ENCODE measurements around the gene RAB29. TPM values are rescaled to one million over a fixed set of nuclear protein-coding genes. Genes with fewer than 3 reads are reported as not detected.

The RAB29 gene
- total RNA-seq, 1 experiment from 2014 or later: 11.0 TPM

DNA sequence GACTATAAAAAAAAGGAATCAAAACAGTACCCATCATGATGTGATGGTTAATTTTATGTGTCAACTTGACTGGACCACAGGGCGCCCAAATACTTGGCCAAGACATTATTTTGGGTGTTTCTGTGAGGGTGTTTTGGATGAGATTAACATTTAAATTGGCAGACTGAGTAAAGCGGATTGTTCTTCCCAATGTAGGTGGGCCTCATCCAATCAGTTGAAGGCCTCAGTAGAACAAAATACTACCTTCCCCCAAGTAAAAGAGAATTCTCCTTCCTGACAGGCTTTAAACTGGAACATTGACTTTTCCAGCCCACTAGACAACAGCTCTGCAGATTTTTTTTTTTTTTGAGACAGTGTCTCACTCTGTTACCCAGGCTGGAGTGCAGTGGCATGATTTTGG, 10.7 kb downstream of the RAB29 start:
- H3K27me3 Mint-ChIP-seq (ENCODE audit: low read depth): no peaks in the 10 kb centered on the region
- CTCF ChIA-PET: interaction anchor here (0.7 to 1.9 kb wide), 3 partner anchors 106 to 334 kb away, joined by 3 to 9 read pairs (median 4); no protein-coding TSS in a partner anchor
- ATAC-seq: no peak
- no peaks in the 10 kb centered on the region for H3K36me3 Mint-ChIP-seq
- TF ChIP-seq ZNF263 (CRISPR knock-in tag; IDR thresholded peaks at IDR 0.05; ENCODE audit: low read depth) (no peak), ZNF317 (CRISPR knock-in tag; IDR thresholded peaks at IDR 0.05; ENCODE audit: borderline replicate concordance, low read depth) (no peak), TCF7 (CRISPR knock-in tag; IDR thresholded peaks at IDR 0.05; ENCODE audit: low read depth) (no peak), ZNF138 (CRISPR knock-in tag; conservative IDR thresholded peaks at IDR 0.05) (no peak), GABPB1 (CRISPR knock-in tag; IDR thresholded peaks at IDR 0.05) (no peak)
- TF ChIP-seq, protein P1, sequence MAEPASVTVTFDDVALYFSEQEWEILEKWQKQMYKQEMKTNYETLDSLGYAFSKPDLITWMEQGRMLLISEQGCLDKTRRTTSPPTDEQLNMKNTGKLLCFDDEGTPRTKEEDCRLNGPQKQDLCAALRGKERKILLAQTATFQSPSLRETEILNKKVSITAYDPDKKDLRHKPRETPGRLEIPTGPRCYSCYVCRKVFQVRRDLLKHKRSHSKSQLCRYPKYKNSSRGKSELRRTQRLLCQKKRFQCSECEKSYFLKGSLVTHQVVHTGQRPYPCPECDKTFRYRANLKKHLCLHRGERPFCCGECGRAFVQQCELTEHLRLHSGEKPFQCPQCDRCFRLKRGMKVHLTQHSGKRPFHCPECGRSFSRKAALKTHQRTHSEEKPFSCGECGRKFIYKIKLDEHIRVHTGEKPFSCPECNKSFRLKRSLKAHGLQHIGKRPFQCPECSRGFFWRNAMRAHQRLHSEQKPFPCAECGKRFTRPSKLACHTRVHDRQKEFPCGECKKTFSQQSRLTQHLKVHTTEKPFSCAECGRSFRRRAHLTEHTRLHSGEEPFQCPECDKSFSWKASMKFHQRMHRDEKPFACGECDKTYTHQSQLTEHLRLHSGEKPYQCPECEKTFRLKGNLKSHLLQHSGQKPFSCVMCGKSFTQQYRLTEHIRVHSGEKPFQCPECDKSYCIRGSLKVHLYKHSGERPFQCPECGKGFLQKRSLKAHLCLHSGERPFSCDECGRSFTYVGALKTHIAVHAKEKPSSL (CRISPR knock-in tag; conservative IDR thresholded peaks at IDR 0.05): no peak
- TF ChIP-seq, protein P2, sequence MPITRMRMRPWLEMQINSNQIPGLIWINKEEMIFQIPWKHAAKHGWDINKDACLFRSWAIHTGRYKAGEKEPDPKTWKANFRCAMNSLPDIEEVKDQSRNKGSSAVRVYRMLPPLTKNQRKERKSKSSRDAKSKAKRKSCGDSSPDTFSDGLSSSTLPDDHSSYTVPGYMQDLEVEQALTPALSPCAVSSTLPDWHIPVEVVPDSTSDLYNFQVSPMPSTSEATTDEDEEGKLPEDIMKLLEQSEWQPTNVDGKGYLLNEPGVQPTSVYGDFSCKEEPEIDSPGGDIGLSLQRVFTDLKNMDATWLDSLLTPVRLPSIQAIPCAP (CRISPR knock-in tag; IDR thresholded peaks at IDR 0.05): no peak
- TF ChIP-seq, protein P3, sequence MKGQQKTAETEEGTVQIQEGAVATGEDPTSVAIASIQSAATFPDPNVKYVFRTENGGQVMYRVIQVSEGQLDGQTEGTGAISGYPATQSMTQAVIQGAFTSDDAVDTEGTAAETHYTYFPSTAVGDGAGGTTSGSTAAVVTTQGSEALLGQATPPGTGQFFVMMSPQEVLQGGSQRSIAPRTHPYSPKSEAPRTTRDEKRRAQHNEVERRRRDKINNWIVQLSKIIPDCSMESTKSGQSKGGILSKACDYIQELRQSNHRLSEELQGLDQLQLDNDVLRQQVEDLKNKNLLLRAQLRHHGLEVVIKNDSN (CRISPR knock-in tag; IDR thresholded peaks at IDR 0.05): no peak
- TF ChIP-seq, protein P4, sequence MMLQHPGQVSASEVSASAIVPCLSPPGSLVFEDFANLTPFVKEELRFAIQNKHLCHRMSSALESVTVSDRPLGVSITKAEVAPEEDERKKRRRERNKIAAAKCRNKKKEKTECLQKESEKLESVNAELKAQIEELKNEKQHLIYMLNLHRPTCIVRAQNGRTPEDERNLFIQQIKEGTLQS (CRISPR knock-in tag; conservative IDR thresholded peaks at IDR 0.05): no peak
- POLR2A ChIA-PET: no interaction called here
- no peak overlapping the region for H3K4me3 Mint-ChIP-seq
- DNase-seq (ENCODE audit: low spot score): no peak
- no peak overlapping the region for H3K27ac Mint-ChIP-seq
- no peaks in the 10 kb centered on the region for H3K4me1 Mint-ChIP-seq
- H3K9me3 Mint-ChIP-seq: 0 out of 2 replicates have a peak, but pooled peaks cover 4% of the 10 kb centered on the region

DNA sequence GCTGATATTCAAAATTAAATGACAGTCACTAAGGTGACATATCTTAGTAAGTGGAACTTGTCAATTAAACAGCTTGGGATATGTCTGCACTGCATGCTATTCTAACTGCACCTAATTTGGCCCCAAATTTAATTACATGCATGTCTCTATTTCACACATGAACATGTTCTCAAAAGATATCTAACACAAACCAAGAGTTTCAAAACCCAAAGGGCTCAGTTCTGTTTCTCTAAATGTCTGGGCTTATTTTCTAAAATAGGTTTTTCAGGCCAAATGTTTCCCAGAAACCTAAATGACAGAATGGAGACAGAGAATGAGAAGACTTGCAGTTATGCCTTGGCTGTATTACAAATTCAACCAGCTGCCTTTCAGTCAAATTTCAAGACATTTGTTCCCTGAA, 11.3 kb downstream of the RAB29 start:
- CTCF ChIA-PET: interaction anchor here (0.5 to 0.9 kb wide), 2 partner anchors 11 to 155 kb away, joined by 3 read pairs; no protein-coding TSS in a partner anchor
- no peak for TF ChIP-seq ESRRA (CRISPR knock-in tag; IDR thresholded peaks at IDR 0.05; ENCODE audit: borderline replicate concordance)
- TF ChIP-seq, protein P5, sequence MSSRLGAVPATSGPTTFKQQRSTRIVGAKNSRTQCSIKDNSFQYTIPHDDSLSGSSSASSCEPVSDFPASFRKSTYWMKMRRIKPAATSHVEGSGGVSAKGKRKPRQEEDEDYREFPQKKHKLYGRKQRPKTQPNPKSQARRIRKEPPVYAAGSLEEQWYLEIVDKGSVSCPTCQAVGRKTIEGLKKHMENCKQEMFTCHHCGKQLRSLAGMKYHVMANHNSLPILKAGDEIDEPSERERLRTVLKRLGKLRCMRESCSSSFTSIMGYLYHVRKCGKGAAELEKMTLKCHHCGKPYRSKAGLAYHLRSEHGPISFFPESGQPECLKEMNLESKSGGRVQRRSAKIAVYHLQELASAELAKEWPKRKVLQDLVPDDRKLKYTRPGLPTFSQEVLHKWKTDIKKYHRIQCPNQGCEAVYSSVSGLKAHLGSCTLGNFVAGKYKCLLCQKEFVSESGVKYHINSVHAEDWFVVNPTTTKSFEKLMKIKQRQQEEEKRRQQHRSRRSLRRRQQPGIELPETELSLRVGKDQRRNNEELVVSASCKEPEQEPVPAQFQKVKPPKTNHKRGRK (CRISPR knock-in tag; IDR thresholded peaks at IDR 0.05; ENCODE audit: borderline replicate concordance): no peak
- TF ChIP-seq, protein P6, sequence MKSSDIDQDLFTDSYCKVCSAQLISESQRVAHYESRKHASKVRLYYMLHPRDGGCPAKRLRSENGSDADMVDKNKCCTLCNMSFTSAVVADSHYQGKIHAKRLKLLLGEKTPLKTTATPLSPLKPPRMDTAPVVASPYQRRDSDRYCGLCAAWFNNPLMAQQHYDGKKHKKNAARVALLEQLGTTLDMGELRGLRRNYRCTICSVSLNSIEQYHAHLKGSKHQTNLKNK (CRISPR knock-in tag; IDR thresholded peaks at IDR 0.05): no peak
- TF ChIP-seq, protein P7, sequence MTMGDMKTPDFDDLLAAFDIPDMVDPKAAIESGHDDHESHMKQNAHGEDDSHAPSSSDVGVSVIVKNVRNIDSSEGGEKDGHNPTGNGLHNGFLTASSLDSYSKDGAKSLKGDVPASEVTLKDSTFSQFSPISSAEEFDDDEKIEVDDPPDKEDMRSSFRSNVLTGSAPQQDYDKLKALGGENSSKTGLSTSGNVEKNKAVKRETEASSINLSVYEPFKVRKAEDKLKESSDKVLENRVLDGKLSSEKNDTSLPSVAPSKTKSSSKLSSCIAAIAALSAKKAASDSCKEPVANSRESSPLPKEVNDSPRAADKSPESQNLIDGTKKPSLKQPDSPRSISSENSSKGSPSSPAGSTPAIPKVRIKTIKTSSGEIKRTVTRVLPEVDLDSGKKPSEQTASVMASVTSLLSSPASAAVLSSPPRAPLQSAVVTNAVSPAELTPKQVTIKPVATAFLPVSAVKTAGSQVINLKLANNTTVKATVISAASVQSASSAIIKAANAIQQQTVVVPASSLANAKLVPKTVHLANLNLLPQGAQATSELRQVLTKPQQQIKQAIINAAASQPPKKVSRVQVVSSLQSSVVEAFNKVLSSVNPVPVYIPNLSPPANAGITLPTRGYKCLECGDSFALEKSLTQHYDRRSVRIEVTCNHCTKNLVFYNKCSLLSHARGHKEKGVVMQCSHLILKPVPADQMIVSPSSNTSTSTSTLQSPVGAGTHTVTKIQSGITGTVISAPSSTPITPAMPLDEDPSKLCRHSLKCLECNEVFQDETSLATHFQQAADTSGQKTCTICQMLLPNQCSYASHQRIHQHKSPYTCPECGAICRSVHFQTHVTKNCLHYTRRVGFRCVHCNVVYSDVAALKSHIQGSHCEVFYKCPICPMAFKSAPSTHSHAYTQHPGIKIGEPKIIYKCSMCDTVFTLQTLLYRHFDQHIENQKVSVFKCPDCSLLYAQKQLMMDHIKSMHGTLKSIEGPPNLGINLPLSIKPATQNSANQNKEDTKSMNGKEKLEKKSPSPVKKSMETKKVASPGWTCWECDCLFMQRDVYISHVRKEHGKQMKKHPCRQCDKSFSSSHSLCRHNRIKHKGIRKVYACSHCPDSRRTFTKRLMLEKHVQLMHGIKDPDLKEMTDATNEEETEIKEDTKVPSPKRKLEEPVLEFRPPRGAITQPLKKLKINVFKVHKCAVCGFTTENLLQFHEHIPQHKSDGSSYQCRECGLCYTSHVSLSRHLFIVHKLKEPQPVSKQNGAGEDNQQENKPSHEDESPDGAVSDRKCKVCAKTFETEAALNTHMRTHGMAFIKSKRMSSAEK (CRISPR knock-in tag; IDR thresholded peaks at IDR 0.05; ENCODE audit: borderline replicate concordance): no peak
- TF ChIP-seq, protein P8, sequence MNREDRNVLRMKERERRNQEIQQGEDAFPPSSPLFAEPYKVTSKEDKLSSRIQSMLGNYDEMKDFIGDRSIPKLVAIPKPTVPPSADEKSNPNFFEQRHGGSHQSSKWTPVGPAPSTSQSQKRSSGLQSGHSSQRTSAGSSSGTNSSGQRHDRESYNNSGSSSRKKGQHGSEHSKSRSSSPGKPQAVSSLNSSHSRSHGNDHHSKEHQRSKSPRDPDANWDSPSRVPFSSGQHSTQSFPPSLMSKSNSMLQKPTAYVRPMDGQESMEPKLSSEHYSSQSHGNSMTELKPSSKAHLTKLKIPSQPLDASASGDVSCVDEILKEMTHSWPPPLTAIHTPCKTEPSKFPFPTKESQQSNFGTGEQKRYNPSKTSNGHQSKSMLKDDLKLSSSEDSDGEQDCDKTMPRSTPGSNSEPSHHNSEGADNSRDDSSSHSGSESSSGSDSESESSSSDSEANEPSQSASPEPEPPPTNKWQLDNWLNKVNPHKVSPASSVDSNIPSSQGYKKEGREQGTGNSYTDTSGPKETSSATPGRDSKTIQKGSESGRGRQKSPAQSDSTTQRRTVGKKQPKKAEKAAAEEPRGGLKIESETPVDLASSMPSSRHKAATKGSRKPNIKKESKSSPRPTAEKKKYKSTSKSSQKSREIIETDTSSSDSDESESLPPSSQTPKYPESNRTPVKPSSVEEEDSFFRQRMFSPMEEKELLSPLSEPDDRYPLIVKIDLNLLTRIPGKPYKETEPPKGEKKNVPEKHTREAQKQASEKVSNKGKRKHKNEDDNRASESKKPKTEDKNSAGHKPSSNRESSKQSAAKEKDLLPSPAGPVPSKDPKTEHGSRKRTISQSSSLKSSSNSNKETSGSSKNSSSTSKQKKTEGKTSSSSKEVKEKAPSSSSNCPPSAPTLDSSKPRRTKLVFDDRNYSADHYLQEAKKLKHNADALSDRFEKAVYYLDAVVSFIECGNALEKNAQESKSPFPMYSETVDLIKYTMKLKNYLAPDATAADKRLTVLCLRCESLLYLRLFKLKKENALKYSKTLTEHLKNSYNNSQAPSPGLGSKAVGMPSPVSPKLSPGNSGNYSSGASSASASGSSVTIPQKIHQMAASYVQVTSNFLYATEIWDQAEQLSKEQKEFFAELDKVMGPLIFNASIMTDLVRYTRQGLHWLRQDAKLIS (CRISPR knock-in tag; IDR thresholded peaks at IDR 0.05; ENCODE audit: borderline replicate concordance): no peak
- TF ChIP-seq, protein P9, sequence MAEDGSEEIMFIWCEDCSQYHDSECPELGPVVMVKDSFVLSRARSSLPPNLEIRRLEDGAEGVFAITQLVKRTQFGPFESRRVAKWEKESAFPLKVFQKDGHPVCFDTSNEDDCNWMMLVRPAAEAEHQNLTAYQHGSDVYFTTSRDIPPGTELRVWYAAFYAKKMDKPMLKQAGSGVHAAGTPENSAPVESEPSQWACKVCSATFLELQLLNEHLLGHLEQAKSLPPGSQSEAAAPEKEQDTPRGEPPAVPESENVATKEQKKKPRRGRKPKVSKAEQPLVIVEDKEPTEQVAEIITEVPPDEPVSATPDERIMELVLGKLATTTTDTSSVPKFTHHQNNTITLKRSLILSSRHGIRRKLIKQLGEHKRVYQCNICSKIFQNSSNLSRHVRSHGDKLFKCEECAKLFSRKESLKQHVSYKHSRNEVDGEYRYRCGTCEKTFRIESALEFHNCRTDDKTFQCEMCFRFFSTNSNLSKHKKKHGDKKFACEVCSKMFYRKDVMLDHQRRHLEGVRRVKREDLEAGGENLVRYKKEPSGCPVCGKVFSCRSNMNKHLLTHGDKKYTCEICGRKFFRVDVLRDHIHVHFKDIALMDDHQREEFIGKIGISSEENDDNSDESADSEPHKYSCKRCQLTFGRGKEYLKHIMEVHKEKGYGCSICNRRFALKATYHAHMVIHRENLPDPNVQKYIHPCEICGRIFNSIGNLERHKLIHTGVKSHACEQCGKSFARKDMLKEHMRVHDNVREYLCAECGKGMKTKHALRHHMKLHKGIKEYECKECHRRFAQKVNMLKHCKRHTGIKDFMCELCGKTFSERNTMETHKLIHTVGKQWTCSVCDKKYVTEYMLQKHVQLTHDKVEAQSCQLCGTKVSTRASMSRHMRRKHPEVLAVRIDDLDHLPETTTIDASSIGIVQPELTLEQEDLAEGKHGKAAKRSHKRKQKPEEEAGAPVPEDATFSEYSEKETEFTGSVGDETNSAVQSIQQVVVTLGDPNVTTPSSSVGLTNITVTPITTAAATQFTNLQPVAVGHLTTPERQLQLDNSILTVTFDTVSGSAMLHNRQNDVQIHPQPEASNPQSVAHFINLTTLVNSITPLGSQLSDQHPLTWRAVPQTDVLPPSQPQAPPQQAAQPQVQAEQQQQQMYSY (CRISPR knock-in tag; IDR thresholded peaks at IDR 0.05): no peak

More for the DNA sequence above, 11.3 kb downstream of the RAB29 start:
- Mint-ChIP-seq H3K4me1 (no peaks in the 10 kb centered on the region), H3K27ac (no peak overlapping the region), H3K36me3 (no peaks in the 10 kb centered on the region), H3K9me3 (0 out of 2 replicates have a peak, but pooled peaks cover 4% of the 10 kb centered on the region), H3K27me3 (ENCODE audit: low read depth) (no peaks in the 10 kb centered on the region), H3K4me3 (no peak overlapping the region)
- ATAC-seq: no peak
- POLR2A ChIA-PET: no interaction called here
- no peak for DNase-seq (ENCODE audit: low spot score)

Measured in WTC11 (cell line).